Measurements from ENCODE around the gene HLA-DPB1.

- TF ChIP-seq CTCF (IDR thresholded peaks at IDR 0.05; ENCODE audit: poor library complexity, severe bottlenecking), result no peak
- TF ChIP-seq REST (IDR thresholded peaks at IDR 0.05; ENCODE audit: borderline replicate concordance), result no peak
- TF ChIP-seq EZH2 (IDR thresholded peaks at IDR 0.05; ENCODE audit: borderline replicate concordance, insufficient read depth, low read length, poor library complexity, severe bottlenecking), result no peak
- no peak for TF ChIP-seq TAF1 (IDR thresholded peaks at IDR 0.05; ENCODE audit: low read depth)
Measured at GRCh38 chr6:33036535-33036934, 39.3 kb upstream of the HLA-DPB1 start.

Data from neural cell (in vitro differentiated cells).